HCT116 (cell line): ENCODE measurements around the gene STARD3.

Experiments used
- CEBPB ChIP-seq: IDR thresholded peaks from 2 replicates; pipeline ENCODE4 v1.6.1; 2012; ENCODE audit warnings: low read depth
- EZH2 ChIP-seq: fragments of 200-600 bp; sonication (generic); IDR thresholded peaks from 2 replicates; pipeline ENCODE4 v1.6.1; 2017; ENCODE audit warnings: antibody characterized with exemption, mixed run types
- EZH2phosphoT487 ChIP-seq: fragments of 200-600 bp; IDR thresholded peaks from 2 replicates; pipeline ENCODE4 v1.6.1; 2018; ENCODE audit warnings: antibody characterized with exemption, borderline replicate concordance
- POLR2A ChIP-seq: IDR thresholded peaks from 2 replicates; pipeline ENCODE4 v1.7.0; 2011; ENCODE audit warnings: borderline replicate concordance; ENCODE audit not compliant: insufficient read depth, insufficient read length; ENCODE audit errors: extremely low read depth
- POLR2AphosphoS5 ChIP-seq: IDR thresholded peaks from 2 replicates; pipeline ENCODE4 v1.6.1; 2011; ENCODE audit warnings: mild to moderate bottlenecking, low read depth, low read length, moderate library complexity
- TF ChIP-seq, protein P1 (sequence below), 3 experiments: fragments of 200-600 bp in 1 of 3; sonication (generic) in 1 of 3; IDR thresholded peaks in 2 of 3; conservative IDR thresholded peaks in 1 of 3; 2 replicates each; pipeline ENCODE4 v1.5.1; 2012 to 2017; ENCODE audit warnings: low read depth in 2 of 3, low read length in 2 of 3, antibody characterized with exemption in 1 of 3, borderline replicate concordance in 1 of 3, control low read depth in 1 of 3, mild to moderate bottlenecking in 1 of 3, mixed read lengths in 1 of 3, mixed run types in 1 of 3, moderate library complexity in 1 of 3; ENCODE audit not compliant: insufficient read depth in 1 of 3

DNA sequence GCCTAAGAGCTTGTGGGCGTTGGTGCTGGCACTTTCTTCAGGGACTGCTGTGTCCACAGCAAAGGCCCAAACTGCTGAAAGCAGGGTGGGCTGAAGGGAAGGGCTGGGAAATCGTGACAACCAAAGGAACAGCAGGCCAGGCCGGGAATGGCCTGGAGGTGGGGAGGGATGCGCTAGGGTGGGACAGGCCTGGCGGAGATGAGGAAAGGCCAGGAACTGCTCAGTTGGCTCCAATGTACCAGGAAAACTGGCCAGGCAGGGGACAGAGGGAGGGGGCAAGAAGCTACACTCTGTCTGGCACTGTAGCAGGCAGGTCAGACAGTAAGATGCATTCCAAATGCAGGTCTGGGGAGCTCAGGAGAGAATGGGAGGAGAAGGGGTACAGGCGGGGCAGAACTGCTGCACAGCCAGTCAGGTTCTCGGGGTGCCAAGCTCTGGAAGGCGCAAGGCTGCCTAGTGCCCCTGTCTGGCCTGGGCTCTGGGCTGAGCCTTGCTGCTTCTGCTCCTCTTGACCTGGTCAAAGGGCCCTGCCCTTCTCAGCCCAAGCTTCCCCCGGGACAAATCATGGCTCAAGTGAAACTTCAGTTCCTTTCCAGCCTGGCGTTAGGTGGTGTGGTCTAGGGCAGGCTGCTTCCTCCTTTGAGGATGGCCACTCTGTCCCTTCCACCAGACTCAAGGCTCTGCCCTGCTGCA lies 38.6 kb downstream of the STARD3 start:
- TF ChIP-seq, protein P1, sequence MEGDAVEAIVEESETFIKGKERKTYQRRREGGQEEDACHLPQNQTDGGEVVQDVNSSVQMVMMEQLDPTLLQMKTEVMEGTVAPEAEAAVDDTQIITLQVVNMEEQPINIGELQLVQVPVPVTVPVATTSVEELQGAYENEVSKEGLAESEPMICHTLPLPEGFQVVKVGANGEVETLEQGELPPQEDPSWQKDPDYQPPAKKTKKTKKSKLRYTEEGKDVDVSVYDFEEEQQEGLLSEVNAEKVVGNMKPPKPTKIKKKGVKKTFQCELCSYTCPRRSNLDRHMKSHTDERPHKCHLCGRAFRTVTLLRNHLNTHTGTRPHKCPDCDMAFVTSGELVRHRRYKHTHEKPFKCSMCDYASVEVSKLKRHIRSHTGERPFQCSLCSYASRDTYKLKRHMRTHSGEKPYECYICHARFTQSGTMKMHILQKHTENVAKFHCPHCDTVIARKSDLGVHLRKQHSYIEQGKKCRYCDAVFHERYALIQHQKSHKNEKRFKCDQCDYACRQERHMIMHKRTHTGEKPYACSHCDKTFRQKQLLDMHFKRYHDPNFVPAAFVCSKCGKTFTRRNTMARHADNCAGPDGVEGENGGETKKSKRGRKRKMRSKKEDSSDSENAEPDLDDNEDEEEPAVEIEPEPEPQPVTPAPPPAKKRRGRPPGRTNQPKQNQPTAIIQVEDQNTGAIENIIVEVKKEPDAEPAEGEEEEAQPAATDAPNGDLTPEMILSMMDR (IDR thresholded peaks at IDR 0.05 in 2 of 3, conservative IDR thresholded peaks at IDR 0.05 in 1 of 3; ENCODE audit: borderline replicate concordance in 1 of 3, insufficient read depth in 1 of 3, low read depth in 2 of 3, low read length in 2 of 3), result no peak
- TF ChIP-seq POLR2A, result no peak
- no peak for TF ChIP-seq CEBPB
- no peak for TF ChIP-seq POLR2AphosphoS5
- TF ChIP-seq EZH2phosphoT487, result no peak
- no peak for TF ChIP-seq EZH2
